CD14-positive monocyte (primary cell): ENCODE measurements around the gene DDC. TPM values are rescaled to one million over a fixed set of nuclear protein-coding genes. Genes with fewer than 3 reads are reported as not detected.

ENCODE experiments used
- DNase-seq, 3 donors: peaks; one replicate each; pipeline ENCODE4 v3.0.0-alpha.2; 2011 to 2022
- H2AFZ ChIP-seq: 2 replicates; pipeline ENCODE4 v1.6.0; 2012; ENCODE audit warnings: mild to moderate bottlenecking, low read depth, low read length, inconsistent platforms; ENCODE audit not compliant: insufficient read depth, poor library complexity, severe bottlenecking
- H3K27ac ChIP-seq, 2 donors: 1 replicate in 1 of 2; 2 replicates in 1 of 2; pipeline ENCODE4 v1.5.1; 2012 to 2013; ENCODE audit warnings: low read length in 2 of 2, control low read depth in 1 of 2, inconsistent platforms in 1 of 2, low read depth in 1 of 2, mild to moderate bottlenecking in 1 of 2
- H3K27me3 ChIP-seq, 2 donors: one replicate each; pipeline versions ENCODE4 v1.6.0 to v1.6.1; 2011 to 2013; ENCODE audit warnings: low read length in 2 of 2; ENCODE audit not compliant: control insufficient read depth in 2 of 2, insufficient read depth in 2 of 2
- H3K36me3 ChIP-seq, 2 donors: replicated peaks in 1 of 2; 1 replicate in 1 of 2; 2 replicates in 1 of 2; pipeline versions ENCODE4 v1.5.1 to v1.6.1; 2012 to 2013; ENCODE audit warnings: low read length in 2 of 2, control low read depth in 1 of 2, inconsistent platforms in 1 of 2, mild to moderate bottlenecking in 1 of 2; ENCODE audit not compliant: insufficient read depth in 2 of 2, control insufficient read depth in 1 of 2
- H3K4me1 ChIP-seq, 2 donors: 1 replicate in 1 of 2; 2 replicates in 1 of 2; pipeline versions ENCODE4 v1.5.1 to v1.6.1; 2012 to 2013; ENCODE audit warnings: low read length in 2 of 2, control low read depth in 1 of 2, inconsistent platforms in 1 of 2, mild to moderate bottlenecking in 1 of 2, moderate library complexity in 1 of 2; ENCODE audit not compliant: insufficient read depth in 2 of 2, control insufficient read depth in 1 of 2
- H3K4me2 ChIP-seq: replicated peaks from 2 replicates; pipeline ENCODE3; 2012; ENCODE audit warnings: low read length, moderate library complexity, mild to moderate bottlenecking; ENCODE audit not compliant: poor library complexity, severe bottlenecking; ENCODE audit errors: extremely low read depth
- H3K4me3 ChIP-seq, 3 experiments: fragments of 200-600 bp in 1 of 3; sonication (generic) in 1 of 3; replicated peaks in 1 of 3; 1 replicate in 2 of 3; 2 replicates in 1 of 3; pipeline ENCODE4 v1.5.1; 2011 to 2013; ENCODE audit warnings: low read length in 3 of 3, mild to moderate bottlenecking in 3 of 3, control low read depth in 2 of 3, low read depth in 2 of 3, inconsistent platforms in 1 of 3, moderate library complexity in 1 of 3
- H3K79me2 ChIP-seq: 2 replicates; pipeline ENCODE4 v1.6.0; 2012; ENCODE audit warnings: mild to moderate bottlenecking, control low read depth, inconsistent platforms, low read length, moderate library complexity; ENCODE audit not compliant: insufficient read depth
- H3K9ac ChIP-seq: 2 replicates; pipeline ENCODE4 v1.6.0; 2017; ENCODE audit warnings: low read length, mild to moderate bottlenecking; ENCODE audit not compliant: insufficient read depth, poor library complexity, severe bottlenecking
- H3K9me3 ChIP-seq, 2 donors: replicated peaks in 1 of 2; 1 replicate in 1 of 2; 2 replicates in 1 of 2; pipeline versions ENCODE4 v1.5.1 to v1.6.1; 2012 to 2013; ENCODE audit warnings: low read length in 2 of 2, control low read depth in 1 of 2; ENCODE audit not compliant: control insufficient read depth in 1 of 2, insufficient read depth in 1 of 2
- H4K20me1 ChIP-seq: 2 replicates; pipeline ENCODE4 v1.6.0; 2012; ENCODE audit warnings: mild to moderate bottlenecking, low read length, control low read depth, moderate library complexity; ENCODE audit not compliant: insufficient read depth
- H3K27ac Mint-ChIP-seq, 7 donors: one replicate each; pipeline ENCODE4 v1.8.0; 2020; ENCODE audit warnings: mild to moderate bottlenecking in 7 of 7, mixed read lengths in 7 of 7, moderate library complexity in 6 of 7, inconsistent platforms in 2 of 7
- H3K27me3 Mint-ChIP-seq, 3 donors: one replicate each; pipeline ENCODE4 v1.8.0; 2021 to 2022; ENCODE audit warnings: low read depth in 3 of 3, mild to moderate bottlenecking in 3 of 3, mixed read lengths in 3 of 3, moderate library complexity in 3 of 3, inconsistent platforms in 1 of 3
- H3K36me3 Mint-ChIP-seq, 2 donors: one replicate each; pipeline ENCODE4 v1.8.0; 2020; ENCODE audit warnings: mixed read lengths in 2 of 2, inconsistent platforms in 1 of 2, mild to moderate bottlenecking in 1 of 2
- H3K4me1 Mint-ChIP-seq: one replicate; pipeline ENCODE4 v1.8.0; 2020; ENCODE audit warnings: mild to moderate bottlenecking, mixed read lengths
- H3K4me3 Mint-ChIP-seq, 2 donors: one replicate each; pipeline ENCODE4 v1.8.0; 2020; ENCODE audit warnings: mild to moderate bottlenecking in 2 of 2, mixed read lengths in 2 of 2, moderate library complexity in 1 of 2
- H3K9me3 Mint-ChIP-seq, 7 donors: one replicate each; pipeline ENCODE4 v1.8.0; 2020 to 2022; ENCODE audit warnings: mixed read lengths in 7 of 7, mild to moderate bottlenecking in 6 of 7, moderate library complexity in 6 of 7, inconsistent platforms in 2 of 7
- CTCF ChIP-seq: fragments of 200-600 bp; IDR thresholded peaks from one replicate; pipeline ENCODE4 v1.8.0; 2022; ENCODE audit warnings: antibody characterized with exemption, mild to moderate bottlenecking
- WGBS: methylation state at CpG from one replicate; pipeline ENCODE4 v1.1.5; 2013; ENCODE audit warnings: missing lambda C conversion rate; ENCODE audit not compliant: insufficient coverage; 5-methylcytosine and 5-hydroxymethylcytosine counted together
- intact Hi-C, 2 donors: fragments of 100-400 bp; cut with micrococcal nuclease; formaldehyde crosslinking; loops; one replicate each; pipeline versions ENCODE4 v1.15.0 to v1.15.1; 2023
- polyA plus RNA-seq, 3 donors: library from polyadenylated mRNA; depleted of rRNA in 1 of 3; unstranded in 2 of 3; stranded (reverse) in 1 of 3; fragments of 300-500 nt in 2 of 3; fragments of >200 nt in 1 of 3; fragmentation: Illumina TruSeq in 2 of 3; gene quantifications; 1 replicate in 2 of 3; 2 replicates in 1 of 3; pipeline ENCODE4 v1.2.3, GENCODE V29; 2012 to 2021

Gene DDC
- polyA plus RNA-seq, 3 donors: not detected

- Histone ChIP-seq H3K27ac (no peak overlapping the region), H3K4me3 (no peak overlapping the region), H3K27me3 (no peaks in the 10 kb centered on the region), H3K9ac (no peak overlapping the region), H3K4me1 (peaks cover 4 to 7% of the 10 kb centered on the region in 2 donors), H3K79me2 (no peaks in the 10 kb centered on the region), H4K20me1 (no peaks in the 10 kb centered on the region), H2AFZ (no peak overlapping the region), H3K9me3 (no peaks in the 10 kb centered on the region), H3K4me2 (no peak overlapping the region), H3K36me3 (peaks cover 0 to 20% of the 10 kb centered on the region in 2 donors)
- WGBS: 94% methylated on average over 6 of the region's 13 CpGs
- Mint-ChIP-seq H3K4me3 (no peak overlapping the region), H3K27ac (no peak overlapping the region), H3K4me1 (peaks cover 11% of the 10 kb centered on the region), H3K36me3 (peaks cover 13 to 22% of the 10 kb centered on the region in 2 donors), H3K27me3 (peaks cover 1 to 4% (median 1%) of the 10 kb centered on the region in 3 donors), H3K9me3 (peaks cover 0 to 2% (median 0%) of the 10 kb centered on the region in 7 donors)
- intact Hi-C loops: no loop called here
- DNase-seq: no peak
- TF ChIP-seq CTCF: no peak
Measured at GRCh38 chr7:50605059-50605458, 39.9 kb upstream of the DDC start.

GRCh38 chr7:50603287-50603686 is 38.1 kb upstream of the DDC start:
- Histone ChIP-seq H3K9me3 (no peaks in the 10 kb centered on the region), H3K9ac (no peak overlapping the region), H3K27ac (no peak overlapping the region), H2AFZ (no peak overlapping the region), H3K79me2 (no peaks in the 10 kb centered on the region), H3K4me3 (no peak overlapping the region), H3K4me2 (no peak overlapping the region), H3K27me3 (no peaks in the 10 kb centered on the region), H4K20me1 (no peaks in the 10 kb centered on the region), H3K4me1 (peaks cover 5 to 7% of the 10 kb centered on the region in 2 donors), H3K36me3 (peaks cover 0 to 20% of the 10 kb centered on the region in 2 donors)
- peaks cover 1 to 6% (median 6%) of the 10 kb centered on the region in 3 donors for H3K27me3 Mint-ChIP-seq
- H3K36me3 Mint-ChIP-seq: peaks cover 13 to 18% of the 10 kb centered on the region in 2 donors
- TF ChIP-seq CTCF: no peak
- WGBS: 100% methylated on average over 1 of the region's 7 CpGs
- intact Hi-C loops: no loop called here
- peaks cover 13% of the 10 kb centered on the region for H3K4me1 Mint-ChIP-seq
- no peak overlapping the region for H3K27ac Mint-ChIP-seq
- no peak overlapping the region for H3K4me3 Mint-ChIP-seq
- no peak for DNase-seq
- peaks cover 0 to 2% (median 0%) of the 10 kb centered on the region in 7 donors for H3K9me3 Mint-ChIP-seq
